IMR-90 (cell line): Measurements from ENCODE around the gene PCP2. TPM values are rescaled to one million over a fixed set of nuclear protein-coding genes. Genes with fewer than 3 reads are reported as not detected.

Experiments used
- ATAC-seq: fragments of 200-7000 bp; cut with Tn5 transposase; 2 replicates; pipeline ENCODE4 v1.9.1; 2020; ENCODE audit warnings: low read depth, mild to moderate bottlenecking, moderate library complexity
- BruUV-seq: library from RNA; stranded (reverse); fragments of 400-500 nt; replicated peaks from 2 replicates; lab custom pipeline; 2021; lab: Mats Ljungman, UMichigan
- CTCF ChIA-PET: fragments of 300-600 bp; formaldehyde crosslinking; extraction: SDS; loops from one replicate; lab custom pipeline; 2021; ENCODE audit warnings: antibody characterized with exemption; lab: Yijun Ruan, JAX
- POLR2A ChIA-PET: fragments of 300-600 bp; sonication (Branson Sonifier 250); formaldehyde crosslinking; loops from one replicate; lab custom pipeline; 2022; ENCODE audit warnings: antibody characterized with exemption; ENCODE audit not compliant: unreplicated experiment; lab: Charles Lee
- DNase-seq: peaks from one replicate; pipeline ENCODE4 v3.0.0; 2013
- H2AFZ ChIP-seq: replicated peaks from 2 replicates; pipeline ENCODE3; 2013; ENCODE audit warnings: low read length, mild to moderate bottlenecking; ENCODE audit not compliant: poor library complexity
- H2AK5ac ChIP-seq: 2 replicates; pipeline ENCODE4 v1.6.1; 2013; ENCODE audit warnings: low read depth, low read length, inconsistent platforms
- H2AK9ac ChIP-seq: replicated peaks from 2 replicates; pipeline ENCODE3; 2013; ENCODE audit warnings: mild to moderate bottlenecking, low read depth, low read length, moderate library complexity; ENCODE audit not compliant: poor library complexity
- H2BK120ac ChIP-seq: 2 replicates; pipeline ENCODE4 v1.6.1; 2013; ENCODE audit warnings: low read depth, low read length, inconsistent platforms
- H2BK15ac ChIP-seq: 3 replicates; pipeline ENCODE4 v1.6.1; 2013; ENCODE audit warnings: low read depth, low read length, inconsistent platforms
- H2BK20ac ChIP-seq: 2 replicates; pipeline ENCODE4 v1.6.1; 2013; ENCODE audit warnings: low read depth, mild to moderate bottlenecking, inconsistent platforms, low read length, moderate library complexity
- H2BK5ac ChIP-seq: 2 replicates; pipeline ENCODE4 v1.6.1; 2013; ENCODE audit warnings: mild to moderate bottlenecking, low read depth, low read length, inconsistent platforms; ENCODE audit not compliant: poor library complexity, severe bottlenecking
- H3K14ac ChIP-seq: replicated peaks from 2 replicates; pipeline ENCODE4 v1.6.1; 2013; ENCODE audit warnings: low read depth, low read length, inconsistent platforms
- H3K18ac ChIP-seq: 2 replicates; pipeline ENCODE4 v1.6.1; 2013; ENCODE audit warnings: low read depth, low read length, control low read depth
- H3K23ac ChIP-seq: 2 replicates; pipeline ENCODE4 v1.6.1; 2013; ENCODE audit warnings: low read depth, low read length, inconsistent platforms
- H3K27ac ChIP-seq: 2 replicates; pipeline ENCODE4 v1.5.1; 2013; ENCODE audit warnings: mild to moderate bottlenecking, control low read depth, low read length; ENCODE audit not compliant: insufficient read depth
- H3K27me3 ChIP-seq: 2 replicates; pipeline ENCODE4 v1.6.1; 2013; ENCODE audit warnings: low read length; ENCODE audit not compliant: control insufficient read depth, insufficient read depth
- H3K36me3 ChIP-seq: 2 replicates; pipeline ENCODE4 v1.6.1; 2013; ENCODE audit warnings: low read length, mixed read lengths; ENCODE audit not compliant: control insufficient read depth, insufficient read depth
- H3K4ac ChIP-seq: 2 replicates; pipeline ENCODE4 v1.6.1; 2013; ENCODE audit warnings: low read depth, low read length, inconsistent platforms
- H3K4me1 ChIP-seq: 2 replicates; pipeline ENCODE4 v1.6.1; 2013; ENCODE audit warnings: low read length, mixed read lengths; ENCODE audit not compliant: control insufficient read depth, insufficient read depth
- H3K4me2 ChIP-seq: 2 replicates; pipeline ENCODE4 v1.6.1; 2013; ENCODE audit warnings: low read depth, mild to moderate bottlenecking, control low read depth, low read length, moderate library complexity
- H3K4me3 ChIP-seq: 2 replicates; pipeline ENCODE4 v1.5.1; 2013; ENCODE audit warnings: low read depth, mild to moderate bottlenecking, control low read depth, low read length, moderate library complexity; ENCODE audit not compliant: insufficient read depth
- H3K56ac ChIP-seq: 2 replicates; pipeline ENCODE4 v1.6.1; 2013; ENCODE audit warnings: low read length, inconsistent platforms; ENCODE audit not compliant: insufficient read depth; ENCODE audit errors: extremely low read depth
- H3K79me1 ChIP-seq, 2 experiments: 2 replicates each; pipeline ENCODE4 v1.6.1; 2013; ENCODE audit warnings: low read length in 2 of 2, inconsistent platforms in 1 of 2, low read depth in 1 of 2
- H3K9ac ChIP-seq: 2 replicates; pipeline ENCODE4 v1.6.1; 2013; ENCODE audit warnings: low read depth, low read length, control low read depth
- H3K9me1 ChIP-seq: 2 replicates; pipeline ENCODE4 v1.6.1; 2013; ENCODE audit warnings: low read length, inconsistent platforms; ENCODE audit not compliant: insufficient read depth
- H3K9me3 ChIP-seq: 2 replicates; pipeline ENCODE4 v1.6.1; 2013; ENCODE audit warnings: low read length; ENCODE audit not compliant: control insufficient read depth, insufficient read depth
- H4K20me1 ChIP-seq: 2 replicates; pipeline ENCODE4 v1.6.1; 2013; ENCODE audit warnings: low read length, inconsistent platforms; ENCODE audit not compliant: insufficient read depth
- H4K5ac ChIP-seq: 2 replicates; pipeline ENCODE4 v1.6.1; 2013; ENCODE audit warnings: mild to moderate bottlenecking, low read depth, low read length, control low read depth
- H4K8ac ChIP-seq, 2 experiments: 2 replicates each; pipeline ENCODE4 v1.6.1; 2013; ENCODE audit warnings: low read depth in 2 of 2, low read length in 2 of 2, control low read depth in 1 of 2, inconsistent platforms in 1 of 2
- H4K91ac ChIP-seq: 2 replicates; pipeline ENCODE4 v1.6.1; 2013; ENCODE audit warnings: low read depth, low read length, inconsistent platforms; ENCODE audit not compliant: insufficient read depth
- BHLHE40 ChIP-seq: fragments of 150-350 bp; IDR thresholded peaks from 2 replicates; pipeline ENCODE4 v1.6.1; 2016; ENCODE audit warnings: mild to moderate bottlenecking, low read depth, low read length
- CEBPB ChIP-seq: IDR thresholded peaks from 2 replicates; pipeline ENCODE4 v1.6.1; 2012; ENCODE audit warnings: low read depth, low read length, improper control_type of control experiment
- FOS ChIP-seq: fragments of 150-350 bp; IDR thresholded peaks from 2 replicates; pipeline ENCODE4 v1.6.1; 2016; ENCODE audit warnings: low read depth, low read length
- MAZ ChIP-seq: IDR thresholded peaks from 2 replicates; pipeline ENCODE4 v1.6.1; 2012; ENCODE audit warnings: low read depth, mild to moderate bottlenecking, low read length, improper control_type of control experiment, moderate library complexity, borderline replicate concordance
- MXI1 ChIP-seq: IDR thresholded peaks from 2 replicates; pipeline ENCODE4 v1.6.1; 2012; ENCODE audit warnings: low read depth, mild to moderate bottlenecking, low read length, moderate library complexity, borderline replicate concordance
- NFE2L2 ChIP-seq: fragments of 150-350 bp; IDR thresholded peaks from 2 replicates; pipeline ENCODE4 v1.6.1; 2016; ENCODE audit warnings: low read depth, mild to moderate bottlenecking, low read length
- POLR2A ChIP-seq: IDR thresholded peaks from 2 replicates; pipeline ENCODE4 v1.6.1; 2012; ENCODE audit warnings: mild to moderate bottlenecking, low read depth, low read length
- RCOR1 ChIP-seq: IDR thresholded peaks from 2 replicates; pipeline ENCODE4 v1.6.1; 2012; ENCODE audit warnings: mild to moderate bottlenecking, low read length, improper control_type of control experiment; ENCODE audit not compliant: insufficient replicate concordance
- RFX5 ChIP-seq: IDR thresholded peaks from 2 replicates; pipeline ENCODE4 v1.8.0; 2012; ENCODE audit warnings: low read depth, mild to moderate bottlenecking, low read length, moderate library complexity
- USF2 ChIP-seq: fragments of 150-350 bp; IDR thresholded peaks from 2 replicates; pipeline ENCODE4 v1.6.1; 2017; ENCODE audit warnings: mild to moderate bottlenecking, antibody characterized with exemption, low read length, low read depth
- WGBS, 2 experiments: methylation state at CpG; one replicate each; pipeline versions ENCODE4 v1.1.5 to v1.1.7; 2013; ENCODE audit warnings: missing lambda C conversion rate in 2 of 2; ENCODE audit not compliant: insufficient read length in 1 of 2; ENCODE audit errors: extremely low coverage in 2 of 2; 5-methylcytosine and 5-hydroxymethylcytosine counted together
- dilution Hi-C: fragments of 300-500 bp; cut with HindIII; formaldehyde crosslinking; loops from one replicate; pipeline ENCODE4 v1.14.3; 2018; ENCODE audit warnings: low sequenced_read_pairs; ENCODE audit not compliant: unreplicated experiment
- in situ Hi-C: fragments of 300-500 bp; cut with MboI; formaldehyde crosslinking; loops from 3 replicates; pipeline ENCODE4 v1.14.3; 2019; ENCODE audit warnings: low sequenced_read_pairs, inconsistent platforms, mixed read lengths
- intact Hi-C: fragments of 100-400 bp; cut with micrococcal nuclease; formaldehyde crosslinking; loops from 2 replicates; pipeline ENCODE4 v1.10.0; 2022
- polyA plus RNA-seq, 3 experiments: library from polyadenylated mRNA; depleted of rRNA; stranded (reverse); fragments of >200 nt; gene quantifications; 2 replicates each; pipeline ENCODE4 v1.2.3, GENCODE V29; 2012; ENCODE audit warnings: low replicate concordance in 1 of 3
- total RNA-seq: library from RNA; depleted of rRNA; stranded (reverse); fragments of >200 nt; gene quantifications from 2 replicates; pipeline ENCODE4 v1.2.3, GENCODE V29; 2012
- TF ChIP-seq, protein P1 (sequence below): fragments of 150-350 bp; IDR thresholded peaks from 2 replicates; pipeline ENCODE4 v1.6.1; 2016; ENCODE audit warnings: low read depth, mild to moderate bottlenecking, low read length, moderate library complexity, borderline replicate concordance

The PCP2 gene
- total and polyA plus RNA-seq, 2 of the 4 experiments (the other 2 are of a cell fraction): not detected

DNA sequence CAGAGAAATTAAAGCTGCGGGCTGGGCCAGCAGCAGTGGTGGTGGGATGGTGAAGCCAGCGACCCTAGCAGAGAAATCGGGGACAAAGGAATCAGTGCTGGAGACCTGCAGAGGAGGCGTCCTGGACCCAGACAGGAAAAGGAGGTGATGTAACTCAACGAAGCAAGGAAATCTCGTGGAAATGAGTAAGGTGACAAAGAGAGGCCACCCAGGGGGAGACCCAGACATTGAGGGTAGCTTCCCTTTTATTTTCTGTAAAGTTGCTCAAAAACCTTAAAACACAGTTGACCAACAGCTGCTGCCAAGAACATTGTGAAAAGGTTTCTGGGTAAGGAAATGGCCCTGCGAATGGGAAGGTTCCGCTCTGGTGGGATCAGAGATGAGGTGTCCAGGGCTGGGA, 22.1 kb upstream of the PCP2 start:
- no peaks in the 10 kb centered on the region for H3K9me3 ChIP-seq
- H3K79me1 ChIP-seq: no peaks in the 10 kb centered on the region
- no TSS peak for BruUV-seq
- intact Hi-C loops (no loop called here), dilution Hi-C loops (no loop called here), in situ Hi-C loops (no loop called here)
- H3K18ac ChIP-seq: no peak overlapping the region
- H2AK9ac ChIP-seq: no peak overlapping the region
- no peak overlapping the region for H4K91ac ChIP-seq
- H3K14ac ChIP-seq: no peak overlapping the region
- H3K23ac ChIP-seq: no peak overlapping the region
- H4K20me1 ChIP-seq: no peaks in the 10 kb centered on the region
- H4K5ac ChIP-seq: no peak overlapping the region
- H2BK120ac ChIP-seq: no peak overlapping the region
- 54% methylated on average over 3 of the region's 8 CpGs; no CpG with 5 or more reads in 1 of the 2 experiments for WGBS, 2 experiments
- ChIA-PET POLR2A (no interaction called here), CTCF (no interaction called here)
- no peak for DNase-seq
- no peaks in the 10 kb centered on the region for H3K4me1 ChIP-seq
- peaks cover 9% of the 10 kb centered on the region; the same call in 1 of the 2 replicates for H3K27me3 ChIP-seq
- no peak for ATAC-seq
- H3K56ac ChIP-seq: no peak overlapping the region
- H3K36me3 ChIP-seq: no peaks in the 10 kb centered on the region
- no peak overlapping the region for H2BK20ac ChIP-seq
- H4K8ac ChIP-seq: no peak overlapping the region
- no peaks in the 10 kb centered on the region for H3K9me1 ChIP-seq
- TF ChIP-seq FOS: no peak
- TF ChIP-seq MAZ: no peak
- no peak for TF ChIP-seq MXI1
- TF ChIP-seq, protein P1, sequence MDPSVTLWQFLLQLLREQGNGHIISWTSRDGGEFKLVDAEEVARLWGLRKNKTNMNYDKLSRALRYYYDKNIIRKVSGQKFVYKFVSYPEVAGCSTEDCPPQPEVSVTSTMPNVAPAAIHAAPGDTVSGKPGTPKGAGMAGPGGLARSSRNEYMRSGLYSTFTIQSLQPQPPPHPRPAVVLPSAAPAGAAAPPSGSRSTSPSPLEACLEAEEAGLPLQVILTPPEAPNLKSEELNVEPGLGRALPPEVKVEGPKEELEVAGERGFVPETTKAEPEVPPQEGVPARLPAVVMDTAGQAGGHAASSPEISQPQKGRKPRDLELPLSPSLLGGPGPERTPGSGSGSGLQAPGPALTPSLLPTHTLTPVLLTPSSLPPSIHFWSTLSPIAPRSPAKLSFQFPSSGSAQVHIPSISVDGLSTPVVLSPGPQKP: no peak
- no peak for TF ChIP-seq RFX5
- TF ChIP-seq RCOR1: no peak
- TF ChIP-seq USF2: no peak
- TF ChIP-seq POLR2A: no peak
- TF ChIP-seq NFE2L2: no peak
- no peak for TF ChIP-seq CEBPB
- no peak for TF ChIP-seq BHLHE40
- no peak overlapping the region for H3K4me3 ChIP-seq
- no peak overlapping the region for H3K4me2 ChIP-seq
- no peak overlapping the region for H2AFZ ChIP-seq
- H3K4ac ChIP-seq: no peak overlapping the region
- H2BK15ac ChIP-seq: no peak overlapping the region
- H2AK5ac ChIP-seq: no peak overlapping the region
- H3K27ac ChIP-seq: no peak overlapping the region
- no peak overlapping the region for H3K9ac ChIP-seq
- H2BK5ac ChIP-seq: no peak overlapping the region
